ENCODE results near the gene GFRA3.

DNA sequence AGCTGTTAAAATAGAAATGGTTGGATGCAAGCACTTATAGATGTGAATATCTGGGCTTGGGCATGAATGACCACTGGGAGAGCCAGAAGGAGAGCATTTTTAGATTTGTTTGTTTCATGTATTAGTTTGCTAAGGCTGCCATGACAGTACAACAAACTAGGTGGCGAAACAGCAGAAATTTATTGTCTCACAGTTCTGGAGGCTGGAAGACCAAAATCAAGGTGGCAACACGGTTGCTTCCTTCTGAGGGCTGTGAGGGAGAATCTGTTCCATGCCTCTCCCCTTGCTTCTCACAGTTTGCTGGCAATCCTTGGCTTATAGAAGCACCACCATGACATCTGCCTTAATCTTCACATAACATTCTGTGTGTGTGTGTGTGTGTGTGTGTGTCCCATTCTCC lies 41.1 kb downstream of the GFRA3 start:
- TF ChIP-seq SUZ12 (IDR thresholded peaks at IDR 0.05; ENCODE audit: extremely low read depth, insufficient read depth, insufficient read length) (no peak), ZNF274 (IDR thresholded peaks at IDR 0.05; ENCODE audit: low read depth, low read length) (no peak)

All from NT2/D1 (cell line).